HG03432 (cell line): Measurements from ENCODE around the gene CDYL.

ENCODE experiments used
- ATAC-seq: cut with Tn5 transposase; IDR thresholded peaks from one replicate; pipeline ENCODE4 v1.9.1; 2021; ENCODE audit warnings: mild to moderate bottlenecking, moderate library complexity; ENCODE audit not compliant: unreplicated experiment

CDYL gene

DNA sequence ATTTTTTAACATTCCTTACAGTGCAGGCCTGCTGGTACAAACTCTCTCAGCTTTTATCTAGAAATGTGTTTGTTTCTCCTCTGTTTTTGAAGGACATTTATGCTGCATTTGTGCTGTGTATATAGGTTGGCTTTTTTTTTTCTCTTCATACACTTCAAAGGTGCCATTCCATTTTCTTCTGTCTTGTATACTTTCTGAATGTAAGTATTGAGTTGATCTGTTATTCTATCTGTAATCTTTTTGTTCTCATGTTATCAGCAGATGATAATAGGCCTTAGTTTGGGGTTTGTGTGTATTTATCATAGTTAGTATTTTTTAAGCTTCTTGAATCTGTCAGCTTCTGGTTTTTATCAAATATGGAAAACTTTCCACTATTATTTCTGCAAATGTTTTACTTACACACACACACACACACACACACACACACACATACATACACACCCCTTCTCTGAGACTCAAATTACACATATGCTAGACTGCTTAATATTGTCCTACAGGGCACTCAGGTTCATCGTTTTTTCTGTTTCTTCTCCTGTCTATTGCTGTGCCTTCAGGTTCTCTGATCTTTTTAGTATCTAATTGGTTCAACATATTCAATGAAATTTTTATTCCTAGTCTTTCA is 153.0 kb downstream of the CDYL start:
- ATAC-seq = no peak

GRCh38 chr6:4930025-4930691 is 154.0 kb downstream of the CDYL start:
- ATAC-seq = no peak

DNA sequence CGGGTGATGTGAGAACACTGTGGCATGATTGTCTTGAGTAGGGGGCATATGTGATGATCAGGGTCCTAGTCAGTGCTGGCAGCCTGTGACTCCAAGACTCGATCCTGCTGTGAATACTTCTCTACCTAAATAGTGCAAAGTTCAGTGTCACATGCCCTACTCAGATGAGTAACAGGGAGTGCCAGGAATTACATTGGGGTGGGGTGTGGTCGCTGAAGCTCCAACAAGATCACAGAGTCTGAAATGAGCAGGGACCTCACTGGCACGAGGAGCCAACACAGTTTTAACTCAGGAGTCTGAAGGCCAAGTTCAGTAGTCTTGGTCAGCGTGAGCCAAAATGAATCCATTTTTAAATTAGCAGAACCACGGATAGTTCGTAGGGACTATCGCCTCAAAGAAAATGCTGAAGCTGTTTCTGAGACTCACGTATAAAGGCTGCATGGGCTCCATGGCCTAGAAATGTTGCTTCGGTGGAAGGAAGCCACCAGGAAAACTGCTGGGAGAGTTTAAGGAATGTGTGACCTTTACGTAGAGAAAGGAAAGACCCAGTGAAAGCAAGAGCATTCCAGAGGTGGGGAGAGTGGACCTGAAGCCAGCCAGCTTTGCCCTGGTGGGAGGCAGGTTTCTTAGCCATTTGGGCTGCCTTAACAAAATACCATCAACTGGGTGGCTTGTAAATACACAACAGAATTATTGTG is 155.5 kb downstream of the CDYL start:
- ATAC-seq = no peak

- ATAC-seq = no peak
Measured at GRCh38 chr6:4932228-4932903, 156.2 kb downstream of the CDYL start.

DNA sequence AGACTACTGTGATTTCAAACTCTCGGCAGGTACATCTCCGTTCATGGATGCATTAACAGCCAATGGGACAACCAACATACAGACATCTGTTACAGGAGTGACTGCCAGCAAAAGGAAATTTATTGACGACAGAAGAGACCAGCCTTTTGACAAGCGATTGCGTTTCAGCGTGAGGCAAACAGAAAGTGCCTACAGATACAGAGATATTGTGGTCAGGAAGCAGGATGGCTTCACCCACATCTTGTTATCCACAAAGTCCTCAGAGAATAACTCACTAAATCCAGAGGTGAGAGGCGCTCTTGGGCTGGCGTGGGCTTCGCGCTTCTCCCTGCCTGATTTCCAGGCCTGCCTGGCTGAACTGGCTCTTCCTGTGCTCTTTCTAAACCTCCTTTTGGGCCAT is 159.3 kb downstream of the CDYL start:
- no peak for ATAC-seq

GRCh38 chr6:4935975-4936680 is 159.9 kb downstream of the CDYL start:
- ATAC-seq = no peak

GRCh38 chr6:4936681-4937041 is 160.5 kb downstream of the CDYL start:
- no peak for ATAC-seq

DNA sequence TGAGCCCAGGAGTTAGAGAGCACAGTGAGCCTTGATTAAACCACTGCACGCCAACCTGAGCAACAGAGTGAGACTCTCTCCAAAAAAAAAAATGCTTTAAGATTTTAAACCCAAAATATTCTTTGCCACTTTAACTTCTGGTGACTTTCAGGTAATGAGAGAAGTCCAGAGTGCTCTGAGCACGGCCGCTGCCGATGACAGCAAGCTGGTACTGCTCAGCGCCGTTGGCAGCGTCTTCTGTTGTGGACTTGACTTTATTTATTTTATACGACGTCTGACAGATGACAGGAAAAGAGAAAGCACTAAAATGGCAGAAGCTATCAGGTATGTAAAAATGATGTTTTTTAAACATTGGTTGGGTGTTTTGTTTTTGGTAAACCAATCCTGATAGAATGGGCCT is 161.2 kb downstream of the CDYL start:
- ATAC-seq = no peak

GRCh38 chr6:4939241-4939640 is 163.0 kb downstream of the CDYL start:
- ATAC-seq = no peak

GRCh38 chr6:4940416-4940815 is 164.2 kb downstream of the CDYL start:
- no peak for ATAC-seq

DNA sequence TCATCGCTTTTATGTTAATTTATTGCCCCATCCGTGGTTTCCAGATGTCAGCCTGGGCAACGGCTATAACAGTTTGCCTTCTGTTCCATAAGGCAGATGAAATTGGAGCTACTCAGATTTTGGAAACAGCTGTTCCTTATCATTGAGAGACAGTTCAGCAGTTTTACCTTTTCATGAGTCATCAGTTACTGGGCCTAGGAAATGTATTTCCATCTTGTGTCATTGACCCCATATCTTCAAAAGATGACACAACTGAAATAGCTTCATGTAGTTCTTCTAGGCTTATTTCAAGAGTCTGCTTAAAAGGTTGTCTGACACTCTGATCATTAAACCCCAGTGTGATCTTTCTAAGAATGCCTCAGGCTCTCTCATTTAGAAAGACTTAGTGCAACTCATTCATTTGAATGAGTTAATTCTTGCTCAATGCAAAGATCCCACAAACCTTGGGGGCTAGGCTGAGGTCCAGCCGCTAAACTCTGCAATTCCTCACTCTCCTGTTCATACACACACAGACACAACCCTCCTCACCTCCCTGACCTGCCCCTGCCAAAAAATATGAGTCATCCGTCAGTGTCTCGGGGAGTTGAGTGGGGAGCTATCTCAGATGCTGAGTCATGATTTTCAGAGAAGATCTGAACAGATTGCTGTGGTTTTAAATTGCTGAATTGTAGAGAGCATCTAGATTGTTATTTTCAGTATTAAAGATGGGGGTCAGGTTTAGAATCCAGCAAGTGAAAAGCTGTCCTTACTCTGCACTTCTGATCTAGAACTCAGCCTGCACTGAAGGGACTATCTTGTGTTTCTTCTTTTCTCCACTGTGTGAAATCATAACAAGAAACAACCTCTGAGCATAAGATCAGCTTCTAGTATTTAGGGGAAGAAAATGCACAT is 165.8 kb downstream of the CDYL start:
- peak; percentile 84 for ATAC-seq

- ATAC-seq = peak; percentile 2
Measured at GRCh38 chr6:4942673-4943009, 166.4 kb downstream of the CDYL start.

DNA sequence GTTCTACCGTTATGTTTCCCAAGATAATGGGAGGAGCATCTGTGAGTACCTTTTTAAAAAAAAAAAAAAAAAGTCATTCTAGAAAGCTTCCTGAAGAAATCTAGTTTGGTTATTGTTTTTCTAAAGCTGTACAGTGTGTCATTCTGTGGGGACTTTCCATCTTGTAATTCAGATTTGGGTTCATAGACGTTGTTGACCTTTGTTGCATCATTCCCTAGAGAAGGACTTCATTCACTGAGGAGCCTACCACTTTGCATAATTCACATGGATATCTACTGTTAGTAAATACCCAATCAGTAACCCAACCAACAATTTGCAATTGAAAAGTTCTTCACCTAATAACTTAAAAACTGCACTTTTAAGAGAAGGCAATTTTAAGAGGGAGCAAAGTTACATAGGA is 167.5 kb downstream of the CDYL start:
- ATAC-seq = no peak

GRCh38 chr6:4944325-4944724 is 168.1 kb downstream of the CDYL start:
- ATAC-seq = no peak

DNA sequence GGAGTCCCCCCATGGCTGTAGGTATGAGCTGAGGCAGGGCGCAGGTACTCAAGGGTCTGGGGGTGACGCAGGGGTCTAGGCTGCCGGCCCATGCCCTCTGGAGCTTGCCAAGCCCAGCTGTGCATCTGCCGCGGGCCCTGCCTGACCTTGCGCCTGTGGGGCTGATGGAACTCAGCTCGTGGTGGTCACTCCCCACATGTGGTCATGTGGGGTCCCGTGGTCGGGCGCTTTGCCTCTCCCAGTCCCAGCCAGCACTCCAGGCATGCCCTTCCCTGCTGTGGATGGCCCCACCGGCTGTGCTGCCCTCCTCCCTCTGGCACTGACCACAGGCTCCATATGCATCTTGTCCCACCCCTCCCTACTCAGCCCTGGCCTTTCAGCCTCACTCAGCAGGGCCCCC is 170.3 kb downstream of the CDYL start:
- ATAC-seq = no peak

GRCh38 chr6:4947716-4948115 is 171.5 kb downstream of the CDYL start:
- no peak for ATAC-seq

DNA sequence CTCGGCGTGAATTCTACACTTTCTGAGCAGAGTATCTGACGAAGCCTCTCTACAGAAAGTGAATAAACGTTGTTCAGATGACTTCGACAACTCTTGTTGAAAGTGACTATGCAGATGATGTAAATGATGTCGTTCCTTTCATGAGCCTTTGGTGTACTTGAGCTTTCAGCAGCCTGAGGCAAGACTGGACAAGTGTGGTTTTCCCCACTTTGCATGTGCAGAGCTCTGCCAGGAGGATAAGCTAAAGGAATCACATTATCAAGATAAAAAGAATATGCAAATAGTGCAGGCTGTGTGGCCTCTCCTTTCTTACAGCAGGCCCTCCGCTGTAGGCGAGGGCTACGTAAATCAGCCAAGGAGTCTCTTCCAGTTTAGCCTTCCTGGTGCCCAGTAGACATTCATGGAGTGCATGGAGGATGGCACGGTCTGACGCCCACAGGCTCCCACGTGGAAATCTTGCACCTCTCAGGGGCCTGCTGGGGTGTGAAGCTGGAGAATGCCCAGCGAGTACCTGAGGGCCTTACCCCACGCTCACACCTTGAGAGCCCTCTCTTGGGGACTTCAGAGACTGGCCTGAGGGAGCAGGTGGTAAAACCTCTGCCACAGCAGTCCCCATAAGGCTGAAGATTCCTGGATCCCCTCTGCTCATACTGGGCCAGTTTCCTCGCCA is 172.7 kb downstream of the CDYL start:
- ATAC-seq = no peak

DNA sequence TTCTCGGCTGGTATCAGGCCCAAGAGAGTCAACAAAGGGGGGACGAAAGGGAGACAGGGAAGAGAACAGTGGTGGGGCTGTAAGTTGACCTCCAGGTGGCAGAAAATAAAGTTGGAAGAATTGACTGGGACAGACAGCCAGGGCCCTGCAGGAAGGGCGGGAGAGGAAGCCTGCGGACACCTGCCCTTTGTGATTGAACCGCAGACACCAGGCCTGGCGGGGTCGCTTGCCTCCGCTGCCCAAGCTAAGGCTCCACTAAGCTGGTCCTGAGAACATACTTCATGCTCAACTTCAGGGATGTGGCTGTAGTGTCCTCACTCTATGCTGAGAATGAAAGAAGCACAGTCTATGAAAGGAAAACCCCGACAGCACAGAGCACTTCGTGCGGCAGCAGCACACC is 173.9 kb downstream of the CDYL start:
- ATAC-seq = no peak

- ATAC-seq = no peak
Measured at GRCh38 chr6:4950836-4951533, 174.8 kb downstream of the CDYL start.
